ENCODE results near the gene MYO3B.

DNA sequence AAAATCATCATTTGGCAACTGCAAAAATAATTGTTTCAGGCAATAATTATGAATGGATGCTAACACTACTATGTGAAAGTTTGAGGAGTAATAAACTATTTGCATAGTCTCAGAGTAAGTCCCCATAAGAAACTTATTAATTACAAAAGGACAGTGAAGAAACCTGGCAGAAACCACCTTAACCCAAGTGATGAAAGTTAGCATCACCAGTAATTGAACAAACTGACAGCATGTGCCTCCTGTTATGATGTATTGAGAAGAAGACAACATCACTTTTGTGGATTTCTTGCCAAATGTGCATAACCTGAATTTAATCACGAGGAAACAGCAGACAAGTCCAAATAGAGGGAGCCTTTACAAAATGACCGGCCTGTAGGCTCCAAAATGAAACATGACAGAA is 353.9 kb downstream of the MYO3B start:
- TF ChIP-seq EZH2phosphoT487 (IDR thresholded peaks at IDR 0.05; ENCODE audit: borderline replicate concordance, low read length): no peak
- TF ChIP-seq, protein P1, sequence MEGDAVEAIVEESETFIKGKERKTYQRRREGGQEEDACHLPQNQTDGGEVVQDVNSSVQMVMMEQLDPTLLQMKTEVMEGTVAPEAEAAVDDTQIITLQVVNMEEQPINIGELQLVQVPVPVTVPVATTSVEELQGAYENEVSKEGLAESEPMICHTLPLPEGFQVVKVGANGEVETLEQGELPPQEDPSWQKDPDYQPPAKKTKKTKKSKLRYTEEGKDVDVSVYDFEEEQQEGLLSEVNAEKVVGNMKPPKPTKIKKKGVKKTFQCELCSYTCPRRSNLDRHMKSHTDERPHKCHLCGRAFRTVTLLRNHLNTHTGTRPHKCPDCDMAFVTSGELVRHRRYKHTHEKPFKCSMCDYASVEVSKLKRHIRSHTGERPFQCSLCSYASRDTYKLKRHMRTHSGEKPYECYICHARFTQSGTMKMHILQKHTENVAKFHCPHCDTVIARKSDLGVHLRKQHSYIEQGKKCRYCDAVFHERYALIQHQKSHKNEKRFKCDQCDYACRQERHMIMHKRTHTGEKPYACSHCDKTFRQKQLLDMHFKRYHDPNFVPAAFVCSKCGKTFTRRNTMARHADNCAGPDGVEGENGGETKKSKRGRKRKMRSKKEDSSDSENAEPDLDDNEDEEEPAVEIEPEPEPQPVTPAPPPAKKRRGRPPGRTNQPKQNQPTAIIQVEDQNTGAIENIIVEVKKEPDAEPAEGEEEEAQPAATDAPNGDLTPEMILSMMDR (IDR thresholded peaks at IDR 0.05; ENCODE audit: low read depth, low read length, poor library complexity, severe bottlenecking): no peak

Data from DOHH2 (cell line).